ENCODE data around the gene ZNF140. TPM values are rescaled to one million over a fixed set of nuclear protein-coding genes. Genes with fewer than 3 reads are reported as not detected.
A peak's percentile ranks its signal among the peaks of the same experiment; 100 is the strongest.

The ZNF140 gene
- 1 to 10 TPM; 5.9 to 9.3 (median 6.9) TPM for total RNA-seq
- long read RNA-seq, partial matches to known transcripts, result 0 of 3 reads
- long read RNA-seq, other reads (novel, unspliced or antisense), result 1 of 3 reads

DNA sequence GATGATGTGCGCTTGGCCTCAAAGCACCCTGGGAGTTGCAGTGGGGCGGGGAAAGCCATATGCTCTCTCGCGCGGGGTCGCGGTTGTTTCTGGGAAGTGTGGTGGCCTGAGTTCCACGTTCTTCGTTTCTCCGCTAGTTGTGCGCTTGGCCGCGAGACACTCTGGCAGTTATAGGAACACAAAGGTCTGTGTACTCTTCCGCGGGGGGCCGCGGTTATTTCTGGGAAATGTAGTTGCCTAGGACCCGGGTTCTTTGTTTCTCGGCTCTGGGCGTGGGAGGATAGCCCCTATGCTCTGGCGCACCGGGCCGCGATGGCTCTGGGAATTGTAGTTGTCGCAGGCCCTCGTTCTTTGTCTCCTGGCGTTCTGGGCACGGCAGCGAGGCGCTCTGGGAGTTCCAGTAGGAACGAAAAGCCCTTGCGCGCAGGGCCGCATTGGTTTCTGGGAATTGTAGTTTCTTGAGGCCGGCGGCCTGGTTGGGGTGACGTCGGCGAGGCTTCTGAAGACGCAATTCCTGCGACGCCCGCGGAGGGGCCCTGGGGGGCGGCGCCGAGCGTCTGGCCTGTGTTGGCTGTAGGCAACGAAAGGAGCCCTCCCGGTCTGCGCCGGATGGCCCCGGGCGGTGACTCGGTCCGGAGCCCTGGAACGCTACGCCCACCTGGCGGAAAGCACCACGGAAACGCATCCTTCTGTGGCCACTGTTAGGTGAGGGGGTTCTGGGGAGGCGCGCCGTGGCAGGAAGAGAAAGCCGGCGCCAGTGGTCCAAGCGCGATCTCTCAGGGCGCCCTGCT, at the start of gene ZNF140:
Gene ZNF140 (plus strand): TSS at position 556 of the 791 bp plus-strand sequence. CDS start 398 bp downstream, outside the sequence.
- WGBS (ENCODE audit: insufficient coverage, low coverage, low lambda C conversion rate, missing lambda C conversion rate), result 1% methylated on average over 45 of the region's 69 CpGs
- no peaks in the 10 kb centered on the region for H3K27me3 ChIP-seq
- peak; percentile 96 to 97 (median 97) for DNase-seq
- peak within 1 kb of the TSS; percentile 74 to 89 (median 80) for H3K4me3 ChIP-seq
- H3K9me3 ChIP-seq, result peaks cover 0 to 48% (median 16%) of the 10 kb centered on the region in 4 donors
- peaks cover 0 to 5% (median 0%) of the 10 kb centered on the region in 4 donors for H3K4me1 ChIP-seq
- intact Hi-C loops (cut with DNase I), result no loop called here
- H3K36me3 ChIP-seq, result peaks cover 0 to 25% (median 19%) of the 10 kb centered on the region in 4 donors
- peak; percentile 81 to 85 (median 82) for ATAC-seq
- H3K27ac ChIP-seq, result peak within 1 kb of the TSS; percentile 92 to 94 (median 93)
- TF ChIP-seq, protein P1, sequence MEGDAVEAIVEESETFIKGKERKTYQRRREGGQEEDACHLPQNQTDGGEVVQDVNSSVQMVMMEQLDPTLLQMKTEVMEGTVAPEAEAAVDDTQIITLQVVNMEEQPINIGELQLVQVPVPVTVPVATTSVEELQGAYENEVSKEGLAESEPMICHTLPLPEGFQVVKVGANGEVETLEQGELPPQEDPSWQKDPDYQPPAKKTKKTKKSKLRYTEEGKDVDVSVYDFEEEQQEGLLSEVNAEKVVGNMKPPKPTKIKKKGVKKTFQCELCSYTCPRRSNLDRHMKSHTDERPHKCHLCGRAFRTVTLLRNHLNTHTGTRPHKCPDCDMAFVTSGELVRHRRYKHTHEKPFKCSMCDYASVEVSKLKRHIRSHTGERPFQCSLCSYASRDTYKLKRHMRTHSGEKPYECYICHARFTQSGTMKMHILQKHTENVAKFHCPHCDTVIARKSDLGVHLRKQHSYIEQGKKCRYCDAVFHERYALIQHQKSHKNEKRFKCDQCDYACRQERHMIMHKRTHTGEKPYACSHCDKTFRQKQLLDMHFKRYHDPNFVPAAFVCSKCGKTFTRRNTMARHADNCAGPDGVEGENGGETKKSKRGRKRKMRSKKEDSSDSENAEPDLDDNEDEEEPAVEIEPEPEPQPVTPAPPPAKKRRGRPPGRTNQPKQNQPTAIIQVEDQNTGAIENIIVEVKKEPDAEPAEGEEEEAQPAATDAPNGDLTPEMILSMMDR (IDR thresholded peaks at IDR 0.05), result peak; percentile 21 to 44 (median 34)
- TF ChIP-seq POLR2A (IDR thresholded peaks at IDR 0.05), result peak; percentile 62

- WGBS (ENCODE audit: insufficient coverage, low coverage, low lambda C conversion rate, missing lambda C conversion rate), result 0% methylated on average over 32 of the region's 103 CpGs
- peaks cover 2 to 38% (median 15%) of the 10 kb centered on the region in 4 donors for H3K9me3 ChIP-seq
- TF ChIP-seq POLR2A (IDR thresholded peaks at IDR 0.05), result peak; percentile 70
- TF ChIP-seq, protein P1 (IDR thresholded peaks at IDR 0.05), result no peak
- peaks cover 0 to 6% (median 2%) of the 10 kb centered on the region in 4 donors for H3K4me1 ChIP-seq
- intact Hi-C loops (cut with DNase I), result no loop called here
- H3K27ac ChIP-seq, result peak within 1 kb of the TSS; percentile 82 to 93 (median 90)
- H3K27me3 ChIP-seq, result no peaks in the 10 kb centered on the region
- ATAC-seq (peak; percentile 97 to 99 (median 98)), DNase-seq (peak; percentile 97 to 99 (median 99))
- peak within 1 kb of the TSS; percentile 72 to 93 (median 88) for H3K4me3 ChIP-seq
- peaks cover 0 to 17% (median 6%) of the 10 kb centered on the region in 4 donors for H3K36me3 ChIP-seq
These were observed 43.3 kb upstream of the ZNF140 start, which contains the start of gene ZNF84 for GRCh38 chr12:133037207-133038005. Gene ZNF84 (plus strand): TSS chr12:133037509. CDS start chr12:133041468, 3,959 bp downstream.

DNA sequence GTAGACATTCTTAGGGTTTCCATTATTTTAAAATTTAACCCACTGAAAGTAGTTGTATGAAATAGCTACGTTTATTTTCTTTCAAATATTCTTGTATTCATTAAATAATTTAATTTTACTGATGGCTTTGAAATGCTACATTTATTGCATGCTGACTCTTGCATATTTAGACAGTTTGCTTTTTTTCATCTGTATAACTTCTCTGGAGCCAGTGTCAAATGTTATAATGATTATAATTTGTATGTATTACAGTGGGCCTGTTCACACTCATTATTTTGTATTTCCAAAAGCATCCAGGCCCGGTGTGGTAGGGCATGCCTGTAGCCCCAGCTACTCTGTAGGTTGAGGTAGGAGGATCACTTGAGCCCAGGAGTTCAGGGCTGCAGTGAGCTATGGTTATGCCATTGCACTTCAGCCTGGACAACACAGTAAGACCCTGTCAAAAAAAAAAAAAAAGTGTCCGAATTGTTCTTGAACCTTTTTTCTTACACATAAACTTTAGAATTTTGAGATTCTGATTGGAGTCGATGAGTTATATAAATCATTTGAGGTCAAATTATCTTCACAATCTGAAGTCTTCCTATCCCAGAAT, 42.5 kb upstream of the ZNF140 start:
- TF ChIP-seq, protein P1 (IDR thresholded peaks at IDR 0.05), result no peak
- TF ChIP-seq POLR2A (IDR thresholded peaks at IDR 0.05), result no peak
- no peak for DNase-seq
- WGBS (ENCODE audit: insufficient coverage, low coverage, low lambda C conversion rate, missing lambda C conversion rate), result 42% methylated on average over 4 of the region's 4 CpGs
- Histone ChIP-seq H3K36me3 (peaks cover 0 to 25% (median 9%) of the 10 kb centered on the region in 4 donors), H3K4me3 (peak overlapping the region; percentile 72 to 93 (median 88)), H3K27ac (peak overlapping the region in 2 of 3 donors; percentile 90 to 93), H3K9me3 (peaks cover 3 to 46% (median 22%) of the 10 kb centered on the region in 4 donors), H3K27me3 (no peaks in the 10 kb centered on the region), H3K4me1 (peaks cover 0 to 6% (median 2%) of the 10 kb centered on the region in 4 donors)
- ATAC-seq, result no peak
- intact Hi-C loops (cut with DNase I), result no loop called here

GRCh38 chr12:133046698-133047097, 34.0 kb upstream of the ZNF140 start:
- no peak for TF ChIP-seq POLR2A (IDR thresholded peaks at IDR 0.05)
- TF ChIP-seq, protein P1 (IDR thresholded peaks at IDR 0.05), result no peak
- H3K4me1 ChIP-seq, result no peaks in the 10 kb centered on the region
- peaks cover 0 to 73% (median 34%) of the 10 kb centered on the region in 4 donors for H3K36me3 ChIP-seq
- DNase-seq (no peak), ATAC-seq (no peak)
- 94% methylated on average over 3 of the region's 3 CpGs for WGBS (ENCODE audit: insufficient coverage, low coverage, low lambda C conversion rate, missing lambda C conversion rate)
- no peak overlapping the region for H3K27ac ChIP-seq
- no peak overlapping the region for H3K4me3 ChIP-seq
- H3K9me3 ChIP-seq, result peaks cover 3 to 73% (median 51%) of the 10 kb centered on the region in 4 donors
- H3K27me3 ChIP-seq, result no peaks in the 10 kb centered on the region
- intact Hi-C loops (cut with DNase I), result no loop called here
